HEK293T (cell line): Measurements from ENCODE around the gene MTA3.

Experiments used
- ARNT ChIP-seq: fragments of 450-650 bp; IDR thresholded peaks from 2 replicates; pipeline ENCODE4 v1.6.1; 2017; ENCODE audit warnings: mild to moderate bottlenecking
- BHLHE40 ChIP-seq: fragments of 450-650 bp; IDR thresholded peaks from 2 replicates; pipeline ENCODE4 v1.6.1; 2016; ENCODE audit warnings: mild to moderate bottlenecking, moderate library complexity, borderline replicate concordance
- CTBP1 ChIP-seq: fragments of 450-650 bp; IDR thresholded peaks from 2 replicates; pipeline ENCODE4 v1.6.1; 2016; ENCODE audit warnings: borderline replicate concordance
- ELF4 ChIP-seq: fragments of 450-650 bp; IDR thresholded peaks from 2 replicates; pipeline ENCODE4 v1.6.1; 2017; ENCODE audit warnings: antibody characterized with exemption
- FOXK2 ChIP-seq: fragments of 450-650 bp; IDR thresholded peaks from 2 replicates; pipeline ENCODE4 v1.6.1; 2016; ENCODE audit warnings: mild to moderate bottlenecking
- HDGF ChIP-seq: fragments of 450-650 bp; IDR thresholded peaks from 2 replicates; pipeline ENCODE4 v1.6.1; 2017; ENCODE audit warnings: antibody characterized with exemption, borderline replicate concordance
- L3MBTL2 ChIP-seq: fragments of 450-650 bp; conservative IDR thresholded peaks from 2 replicates; pipeline ENCODE4 v1.6.1; 2016; ENCODE audit warnings: mild to moderate bottlenecking
- SP1 ChIP-seq: fragments of 450-650 bp; IDR thresholded peaks from 2 replicates; pipeline ENCODE4 v1.6.1; 2017
- SUZ12 ChIP-seq: fragments of 450-650 bp; IDR thresholded peaks from 2 replicates; pipeline ENCODE4 v1.6.1; 2016; ENCODE audit warnings: mild to moderate bottlenecking

GRCh38 chr2:42590176-42590575 is 21.7 kb downstream of the MTA3 start:
- TF ChIP-seq SUZ12 (no peak), HDGF (no peak), SP1 (no peak), ELF4 (no peak), L3MBTL2 (no peak), CTBP1 (no peak), ARNT (no peak), BHLHE40 (no peak), FOXK2 (no peak)
